ENCODE measurements around the gene VNN1.
A peak's percentile ranks its signal among the peaks of the same experiment; 100 is the strongest.
"Not testable (repeated sequence)": the region's sequence is repeated elsewhere in the genome, so short reads cannot be mapped to it uniquely, and the experiment has no call there.

VNN1 gene

GRCh38 chr6:132671295-132671694 is 42.6 kb downstream of the VNN1 start:
- no peak for DNase-seq (ENCODE audit: low read depth)

GRCh38 chr6:132669690-132670291 is 44.1 kb downstream of the VNN1 start:
- peak; percentile 67 for DNase-seq (ENCODE audit: low read depth)

- no peak for DNase-seq (ENCODE audit: low read depth)
Measured at GRCh38 chr6:132666118-132666517, 47.7 kb downstream of the VNN1 start.

- DNase-seq (ENCODE audit: low read depth), result no peak
Measured at GRCh38 chr6:132664309-132665034, 49.4 kb downstream of the VNN1 start.

- DNase-seq (ENCODE audit: low read depth), result peak; percentile 58
Measured at GRCh38 chr6:132663661-132664060, 50.2 kb downstream of the VNN1 start.

- DNase-seq (ENCODE audit: low read depth), result no peak
Measured at GRCh38 chr6:132661906-132662305, 51.9 kb downstream of the VNN1 start.

- DNase-seq (ENCODE audit: low read depth), result no peak
Measured at GRCh38 chr6:132659082-132659481, 54.8 kb downstream of the VNN1 start, which contains the start of gene TAAR1. Gene TAAR1, minus strand, starts transcription at chr6:132659182. Its CDS starts 13,179 bp downstream, at chr6:132646003.

- no peak for DNase-seq (ENCODE audit: low read depth)
Measured at GRCh38 chr6:132651062-132651461, 62.8 kb downstream of the VNN1 start.

- DNase-seq (ENCODE audit: low read depth), result peak; percentile 9
Measured at GRCh38 chr6:132650429-132650828, 63.4 kb downstream of the VNN1 start.

- no peak for DNase-seq (ENCODE audit: low read depth)
Measured at GRCh38 chr6:132648828-132649227, 65.0 kb downstream of the VNN1 start.

GRCh38 chr6:132648356-132648755 is 65.5 kb downstream of the VNN1 start:
- DNase-seq (ENCODE audit: low read depth), result peak; percentile 76

GRCh38 chr6:132643547-132643946 is 70.3 kb downstream of the VNN1 start:
- DNase-seq (ENCODE audit: low read depth), result no peak

GRCh38 chr6:132637135-132637534 is 76.7 kb downstream of the VNN1 start:
- DNase-seq (ENCODE audit: low read depth), result not testable (repeated sequence)

- DNase-seq (ENCODE audit: low read depth), result not testable (repeated sequence)
Measured at GRCh38 chr6:132635906-132636305, 77.9 kb downstream of the VNN1 start.

GRCh38 chr6:132635288-132635687 is 78.6 kb downstream of the VNN1 start:
- DNase-seq (ENCODE audit: low read depth), result not testable (repeated sequence)

GRCh38 chr6:132634796-132635195 is 79.1 kb downstream of the VNN1 start:
- no peak for DNase-seq (ENCODE audit: low read depth)

- no peak for DNase-seq (ENCODE audit: low read depth)
Measured at GRCh38 chr6:132633362-132633761, 80.5 kb downstream of the VNN1 start.

All from amniotic epithelial cell (primary cell).